Stimulated activated CD4-positive, alpha-beta T cell treated with anti-CD3 and anti-CD28 coated beads, Interleukin-2, amount 100 ng/mL, for 24 hours (primary cell): Measurements from ENCODE around the gene TBXAS1.

Experiments used
- DNase-seq, 2 donors: peaks; one replicate each; pipeline ENCODE4 v3.0.0-alpha.2; 2020

The TBXAS1 gene

DNA sequence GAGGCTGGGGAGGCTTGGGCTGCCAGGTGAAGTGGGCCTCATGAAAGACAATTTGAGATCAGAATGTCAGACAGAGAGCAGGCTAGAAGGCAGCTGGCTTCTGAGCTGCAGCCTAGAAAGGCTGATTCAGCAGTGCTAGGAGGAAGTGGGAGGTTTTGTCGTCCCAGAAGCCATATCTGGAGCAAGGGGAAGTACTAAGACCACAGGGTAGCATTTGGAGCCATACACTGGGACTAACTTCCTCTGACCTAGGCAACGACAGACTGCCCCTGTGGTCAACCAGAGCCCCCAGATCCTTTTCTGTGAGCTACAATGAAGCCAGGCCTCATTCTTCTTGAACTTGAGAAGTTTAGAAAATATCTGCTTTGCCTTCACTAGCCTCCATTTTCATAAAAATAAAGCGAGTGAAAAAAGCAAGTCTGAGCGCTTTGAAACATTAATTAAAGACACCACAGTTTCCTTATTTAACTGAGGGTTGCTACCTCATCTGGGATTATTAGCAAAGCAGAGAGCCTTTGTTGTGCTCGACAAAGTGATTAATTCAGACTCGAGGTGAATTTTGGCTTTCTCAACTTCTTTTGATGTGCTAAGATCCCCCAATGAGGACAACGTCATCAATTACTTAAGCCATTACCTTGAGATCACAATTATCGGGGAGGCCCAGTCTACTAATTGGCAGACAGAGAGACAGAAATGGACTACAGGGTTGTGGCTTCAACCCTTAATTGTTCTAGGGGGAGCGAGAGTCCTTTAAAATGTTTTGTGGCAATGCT, 26.6 kb downstream of the TBXAS1 start:
- DNase-seq: no peak

DNA sequence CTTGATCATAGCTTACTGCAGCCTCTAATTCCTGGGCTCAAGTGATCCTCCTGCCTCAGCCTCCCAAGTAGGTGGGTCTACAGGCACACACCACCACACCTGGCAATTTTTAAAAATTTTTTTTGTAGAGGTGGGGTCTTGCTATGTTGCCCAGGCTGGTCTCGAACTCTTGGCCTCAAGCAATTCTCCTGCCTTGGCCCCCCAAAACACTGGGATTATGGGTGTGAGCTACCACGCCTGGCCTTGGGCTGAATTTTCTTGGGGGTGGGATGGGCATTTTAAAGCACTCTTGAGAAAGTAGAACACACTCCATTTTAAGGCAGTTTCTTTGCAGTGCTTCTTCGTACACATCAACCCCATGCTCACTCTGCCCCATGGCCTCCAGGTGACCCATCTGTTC, 28.7 kb downstream of the TBXAS1 start:
- DNase-seq: no peak

DNA sequence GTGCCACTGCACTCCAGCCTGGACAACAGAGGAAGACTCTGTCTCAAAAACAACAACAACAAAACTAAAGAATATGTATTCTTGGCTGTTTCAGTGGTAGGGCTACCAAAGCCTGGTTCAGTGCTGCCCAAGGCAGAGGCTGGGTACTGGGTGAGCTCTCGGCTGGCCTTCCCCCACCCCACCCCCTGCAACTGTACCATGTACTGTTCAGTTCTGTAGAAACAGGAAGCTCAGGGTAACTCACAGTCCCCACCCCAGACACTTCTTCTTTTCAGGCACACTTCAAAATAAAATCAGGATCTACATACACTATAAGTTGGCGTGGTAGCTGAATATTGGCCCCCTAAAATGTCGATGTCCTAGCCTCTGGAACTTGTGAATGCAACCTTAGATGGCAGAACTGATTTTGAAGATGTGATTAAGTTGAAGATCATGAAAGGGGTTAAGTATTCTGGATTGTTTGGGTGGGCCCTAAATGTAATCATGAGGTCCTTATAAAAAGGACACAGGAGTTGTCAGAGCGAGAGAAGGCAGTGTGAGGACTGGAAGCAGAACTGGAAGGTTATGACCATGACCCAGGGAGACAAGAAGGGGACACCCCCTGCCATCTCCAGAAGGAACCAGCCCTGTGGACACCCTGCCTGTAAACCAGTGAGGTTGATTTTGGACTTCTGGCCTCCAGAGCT, 31.2 kb downstream of the TBXAS1 start:
- DNase-seq: no peak

DNA sequence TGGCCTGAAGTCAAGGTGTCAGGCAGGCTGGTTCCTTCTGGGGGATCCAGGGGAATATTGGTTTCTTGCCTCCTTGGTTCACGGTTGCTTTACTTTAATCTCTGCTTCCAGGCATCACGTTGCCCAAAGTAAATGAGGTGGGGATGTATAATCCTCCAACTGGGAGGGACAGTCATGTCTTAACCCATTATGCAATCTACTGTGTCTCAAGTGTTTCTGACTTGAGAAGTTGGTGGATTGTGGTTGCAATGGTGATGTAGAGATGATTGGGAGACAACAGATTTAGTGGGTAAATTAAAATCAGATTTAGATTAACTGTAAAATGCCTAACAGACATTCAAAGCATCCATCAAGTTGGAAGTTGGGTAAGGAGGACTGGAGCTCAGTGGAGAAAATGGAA, 32.7 kb downstream of the TBXAS1 start:
- no peak for DNase-seq

DNA sequence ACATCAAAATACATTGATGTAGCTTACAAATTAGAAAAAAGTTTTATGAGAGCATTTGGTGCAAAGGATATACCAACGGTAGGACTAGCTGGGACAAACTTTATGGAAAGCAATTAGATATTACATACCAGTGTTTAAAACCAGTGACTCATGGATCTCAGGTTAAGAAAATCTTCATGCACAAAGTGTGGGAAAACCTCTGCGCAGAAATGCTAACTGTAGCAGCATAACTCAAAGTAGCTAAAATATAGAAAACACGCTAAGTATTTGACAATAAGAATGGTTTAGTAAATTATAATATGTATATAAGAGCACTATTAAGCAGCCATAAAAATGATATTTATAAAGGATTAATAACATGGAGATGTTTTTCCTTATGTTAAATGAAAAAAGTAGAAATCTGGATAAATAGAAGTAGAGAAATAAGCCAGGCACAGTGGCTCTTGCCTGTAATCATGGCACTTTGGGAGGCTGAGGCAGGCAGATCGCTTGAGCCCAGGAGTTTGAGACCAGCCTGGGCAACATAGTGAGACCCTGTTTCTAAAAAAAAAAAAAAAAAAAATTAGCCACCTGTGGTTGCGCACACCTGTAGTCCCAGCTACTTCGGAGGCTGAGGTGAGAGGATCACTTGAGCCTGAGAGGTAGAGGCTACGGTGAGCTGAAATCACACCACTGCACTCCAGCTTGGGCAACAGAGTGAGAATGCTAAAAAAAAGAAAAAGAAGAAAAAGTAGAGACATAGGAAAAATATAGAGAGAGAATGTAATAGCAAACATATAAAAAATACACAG, 37.2 kb downstream of the TBXAS1 start:
- DNase-seq: no peak

DNA sequence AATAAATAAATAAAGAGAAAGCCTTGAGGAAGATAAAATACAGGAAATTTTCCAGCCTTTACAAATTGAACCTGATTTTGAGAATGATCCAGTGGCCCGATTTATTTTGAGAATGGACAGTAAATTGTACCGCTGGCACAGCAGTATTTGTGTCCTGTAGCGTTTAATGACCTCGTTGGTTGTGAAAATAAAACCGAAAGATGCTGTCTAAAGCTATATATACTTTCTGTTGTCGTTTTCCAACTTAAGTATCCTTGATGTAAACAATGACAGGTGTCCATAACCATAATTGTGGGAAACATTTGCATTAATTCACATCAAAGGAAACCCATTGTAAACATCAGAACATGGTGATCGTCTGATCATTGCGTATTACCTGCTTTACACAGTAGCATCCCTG, 38.8 kb downstream of the TBXAS1 start:
- no peak for DNase-seq

DNA sequence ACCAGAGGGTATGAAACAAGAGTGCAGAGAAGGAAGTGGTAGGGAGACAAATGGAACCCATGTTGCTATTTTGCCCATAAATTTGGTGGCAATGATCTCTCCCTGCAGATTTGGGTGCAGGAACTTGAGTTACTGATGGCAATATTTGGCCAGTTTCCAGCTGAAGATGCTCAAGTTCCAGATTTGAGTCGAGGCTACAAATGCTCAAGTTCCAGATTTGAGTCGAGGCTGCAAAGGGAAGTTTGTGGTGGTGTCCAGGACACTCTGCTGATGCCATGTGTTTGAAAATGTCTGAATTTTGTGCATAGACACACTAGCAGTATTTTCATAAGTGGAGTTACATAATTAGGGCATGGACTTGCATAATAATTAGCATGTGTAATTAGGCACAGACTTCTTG, 40.8 kb downstream of the TBXAS1 start:
- no peak for DNase-seq

DNA sequence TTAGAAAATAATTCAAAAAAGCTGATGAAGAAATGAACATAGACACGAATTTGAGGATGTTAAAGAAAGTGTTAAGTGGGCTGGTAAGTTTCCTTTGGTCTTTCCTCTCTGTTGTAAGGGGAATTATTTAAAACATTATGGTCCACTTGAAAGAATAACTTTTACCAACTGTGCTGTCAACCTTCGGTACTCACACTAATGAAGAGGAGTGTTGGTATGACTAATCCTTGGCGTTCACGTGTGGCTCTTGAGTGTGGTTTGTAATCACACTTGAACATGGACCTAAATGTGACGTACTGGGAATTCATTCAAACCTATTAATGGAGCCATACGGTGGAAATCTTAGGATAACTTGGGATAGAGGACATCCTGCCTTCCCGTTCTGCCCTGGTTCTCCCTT, 41.3 kb downstream of the TBXAS1 start:
- no peak for DNase-seq

DNA sequence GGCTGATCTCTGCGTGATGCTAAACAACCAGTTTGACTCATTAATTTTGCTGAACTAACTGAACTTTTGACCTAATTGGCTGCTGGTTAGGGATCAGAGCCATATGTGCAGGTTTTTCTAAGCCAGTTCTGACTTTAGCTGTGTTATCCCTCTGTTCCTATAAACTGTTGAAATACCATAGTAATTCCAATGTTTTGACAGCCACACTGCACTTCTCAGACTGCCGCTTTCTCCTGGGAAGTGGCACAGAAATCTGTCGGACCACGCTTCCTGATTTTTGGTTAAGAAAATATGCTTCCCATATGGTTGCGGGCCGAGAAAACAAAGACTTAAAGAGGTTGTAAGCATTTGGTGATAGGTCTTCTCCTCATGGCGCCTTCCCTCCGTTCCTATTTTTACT, 42.3 kb downstream of the TBXAS1 start:
- no peak for DNase-seq

DNA sequence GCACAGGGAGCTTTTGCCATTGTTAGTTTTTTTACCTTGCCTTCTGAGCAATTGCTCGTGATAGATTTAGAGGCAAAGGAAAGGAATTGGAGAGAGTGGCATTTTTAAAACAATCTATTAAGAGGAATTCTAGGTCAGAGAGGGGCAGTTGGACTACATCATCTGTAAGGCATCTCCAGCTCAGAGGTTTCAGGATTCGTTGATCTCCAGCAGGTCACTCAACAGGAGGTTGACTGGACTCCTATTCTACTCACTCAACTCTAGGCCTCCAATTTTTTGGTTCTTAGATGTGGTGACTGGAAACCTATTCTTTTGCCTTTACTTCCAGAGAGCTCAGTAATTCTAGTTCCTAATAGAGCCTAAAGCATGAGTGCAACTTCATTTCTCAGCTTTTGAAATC, 42.8 kb downstream of the TBXAS1 start:
- DNase-seq: no peak

DNA sequence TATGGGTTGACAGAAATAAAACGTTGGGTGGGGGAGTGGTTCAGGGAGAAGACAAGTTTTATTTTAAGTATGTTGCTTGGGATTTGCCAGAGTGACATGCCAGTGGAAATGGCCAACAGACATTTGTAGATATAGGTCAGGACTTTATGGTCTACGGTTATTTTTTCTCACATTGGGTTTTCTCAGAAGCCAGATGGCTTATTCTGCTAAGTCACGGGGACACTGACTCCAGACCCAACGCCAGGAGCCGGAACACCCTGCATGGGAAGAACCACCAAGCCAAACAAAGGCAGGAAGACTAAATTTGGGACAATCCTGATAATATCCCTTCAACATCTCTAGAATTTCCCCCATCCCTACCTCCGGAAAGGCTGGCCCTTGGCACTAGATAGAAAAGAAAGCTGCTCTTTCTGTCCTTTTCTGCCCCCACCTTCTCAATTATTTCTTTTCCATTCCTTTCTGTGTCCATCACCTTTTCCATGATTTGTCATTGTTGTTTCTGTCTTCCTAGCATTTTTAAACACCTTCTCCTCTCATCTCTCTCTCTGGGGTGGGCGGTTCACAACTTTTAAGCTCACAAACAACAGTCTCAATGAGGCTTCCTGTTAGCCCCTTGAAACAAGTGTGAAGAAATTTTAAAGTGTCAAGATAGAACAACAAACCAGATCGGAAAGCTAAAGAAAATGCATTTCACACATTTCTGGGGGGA, 44.7 kb downstream of the TBXAS1 start:
- no peak for DNase-seq

DNA sequence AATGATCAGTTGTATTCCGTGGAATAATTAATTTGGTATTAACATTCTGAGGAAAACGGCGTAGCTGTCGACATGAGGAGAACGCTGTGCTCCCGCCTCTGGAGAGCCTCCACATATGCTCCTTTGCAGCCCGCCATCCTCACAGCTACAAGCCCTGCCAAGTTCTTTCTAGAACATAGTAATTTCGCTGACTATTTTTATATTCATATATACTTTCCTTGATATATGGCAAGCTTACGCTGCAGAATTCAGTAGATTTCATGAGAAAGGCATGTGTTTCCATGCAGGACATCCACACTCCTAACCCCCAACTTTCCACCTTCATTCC, 45.2 kb downstream of the TBXAS1 start:
- no peak for DNase-seq

DNA sequence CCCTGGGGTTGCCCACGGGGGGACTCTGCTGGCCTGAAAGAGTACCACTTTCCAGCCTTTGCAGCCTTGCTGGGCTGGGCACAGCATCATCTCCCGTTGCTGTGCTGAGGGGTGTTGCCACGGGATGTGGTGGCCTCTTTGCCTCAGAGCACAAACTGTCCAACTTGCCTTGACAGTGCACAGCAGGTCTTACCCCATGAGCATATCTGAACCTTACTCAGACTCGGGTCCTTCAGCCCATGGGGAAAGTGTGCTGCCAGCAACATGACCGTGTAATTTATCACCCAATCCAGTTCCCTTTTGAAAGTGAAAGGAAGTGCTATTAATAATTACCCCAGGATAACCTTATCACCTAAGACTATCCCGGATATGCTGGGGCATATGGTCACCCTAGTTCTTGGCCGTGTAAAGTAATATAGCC, 46.8 kb downstream of the TBXAS1 start:
- DNase-seq: no peak

DNA sequence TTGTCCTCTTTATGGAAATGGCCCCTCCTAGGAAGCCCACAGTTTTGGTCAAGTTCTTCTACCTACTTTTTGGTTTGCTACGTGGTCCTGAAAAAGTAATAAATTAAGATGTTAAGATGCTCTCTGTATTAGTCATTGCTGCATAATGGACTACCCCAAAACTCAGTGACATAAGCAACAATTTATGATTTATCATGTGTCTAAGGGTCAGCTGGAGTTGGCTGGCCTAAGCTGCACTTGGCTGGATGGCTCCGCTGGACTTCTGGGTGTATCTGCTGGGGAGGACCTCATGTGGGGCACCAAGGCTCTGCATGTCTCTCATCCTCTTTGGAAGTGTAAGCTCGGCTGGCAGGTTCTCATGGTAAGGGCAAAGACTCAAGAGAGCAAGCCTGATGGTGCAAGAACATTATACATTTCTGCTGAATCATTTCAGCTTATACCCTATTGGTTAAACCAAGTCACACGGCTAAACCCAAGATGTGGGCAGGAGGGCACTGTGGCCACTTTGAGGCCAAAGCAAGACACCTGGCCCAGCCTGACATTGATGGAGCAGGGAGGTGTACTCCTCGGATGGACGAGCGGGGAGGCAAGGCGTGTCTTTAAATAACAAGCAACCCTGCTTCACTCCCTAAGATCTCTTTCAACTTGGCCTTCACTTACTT, 47.7 kb downstream of the TBXAS1 start:
- no peak for DNase-seq

DNA sequence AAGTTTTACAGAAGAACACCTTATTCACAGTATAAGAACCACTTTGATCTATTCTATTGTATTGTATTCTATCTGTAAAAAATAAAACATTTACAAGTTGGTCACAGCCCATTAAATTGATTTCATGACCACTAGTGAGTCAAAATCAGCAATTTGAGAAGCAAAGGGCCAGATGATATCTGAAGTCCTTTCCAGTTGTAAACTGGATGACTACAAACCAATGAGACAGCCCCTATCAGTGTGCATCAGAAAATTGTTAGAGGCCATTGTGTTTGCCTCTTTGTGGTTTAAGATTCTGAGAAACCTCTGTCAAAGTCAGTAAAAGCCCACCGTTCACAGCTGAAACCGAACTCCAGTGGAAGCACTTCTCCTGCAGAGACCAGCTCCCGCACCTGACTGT, 54.8 kb downstream of the TBXAS1 start:
- no peak for DNase-seq

DNA sequence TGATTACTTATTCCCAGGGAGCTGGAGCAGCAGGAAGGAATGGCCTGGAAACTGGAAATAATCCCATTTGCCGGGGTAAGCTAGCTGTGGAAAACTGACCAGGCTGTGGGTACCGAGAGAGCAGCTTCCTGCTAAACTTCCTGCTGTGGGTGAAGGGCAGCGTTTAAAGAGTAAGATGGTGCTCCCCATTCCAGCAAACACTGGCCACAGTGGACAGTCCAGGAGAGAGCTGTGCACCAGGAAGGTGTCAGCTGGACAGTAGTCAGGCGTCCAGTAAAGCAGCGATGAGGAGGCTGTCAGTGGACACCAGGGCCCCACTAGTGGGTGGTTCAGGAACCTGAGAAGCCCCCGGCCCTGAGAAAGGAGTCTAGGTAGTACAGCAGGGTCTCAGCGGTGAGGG, 55.4 kb downstream of the TBXAS1 start:
- DNase-seq: no peak

DNA sequence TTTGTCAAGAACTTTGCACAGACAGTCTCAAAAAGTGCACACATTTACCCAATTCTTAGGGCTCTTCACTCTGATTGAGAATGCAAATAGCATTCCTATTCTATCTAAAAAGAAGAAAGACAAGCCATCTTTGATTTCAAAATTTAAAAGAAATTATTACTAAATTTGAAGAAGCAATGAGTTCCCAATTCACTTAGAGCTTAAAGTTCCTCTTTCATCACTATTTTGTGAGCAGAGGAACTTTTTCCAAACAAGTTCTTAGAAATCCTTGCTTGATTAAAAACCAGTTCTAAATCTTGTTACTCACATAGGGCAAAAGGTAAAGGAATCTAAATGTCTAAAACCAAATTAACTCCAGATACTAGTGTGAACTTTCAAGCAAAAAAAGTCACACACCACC, 56.4 kb downstream of the TBXAS1 start:
- no peak for DNase-seq

DNA sequence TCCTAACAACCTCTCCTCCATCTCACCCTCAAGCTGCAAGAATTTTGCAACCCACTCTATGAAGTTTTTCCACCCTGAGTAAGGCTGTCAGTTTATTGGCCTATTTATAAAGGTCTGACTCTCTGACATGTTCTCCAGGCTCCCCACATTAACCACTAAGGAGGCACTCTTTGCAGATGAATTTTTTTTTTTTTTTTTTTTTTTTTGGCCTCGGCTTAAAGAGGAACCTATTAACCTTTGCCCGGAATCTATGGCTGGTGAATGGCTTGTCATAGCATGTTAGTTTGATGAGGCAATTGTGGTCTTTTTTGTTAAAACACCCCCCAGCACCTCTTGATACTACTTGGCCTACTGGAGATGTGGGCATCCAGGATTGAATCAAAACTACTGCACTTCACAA, 57.1 kb downstream of the TBXAS1 start:
- DNase-seq: no peak

DNA sequence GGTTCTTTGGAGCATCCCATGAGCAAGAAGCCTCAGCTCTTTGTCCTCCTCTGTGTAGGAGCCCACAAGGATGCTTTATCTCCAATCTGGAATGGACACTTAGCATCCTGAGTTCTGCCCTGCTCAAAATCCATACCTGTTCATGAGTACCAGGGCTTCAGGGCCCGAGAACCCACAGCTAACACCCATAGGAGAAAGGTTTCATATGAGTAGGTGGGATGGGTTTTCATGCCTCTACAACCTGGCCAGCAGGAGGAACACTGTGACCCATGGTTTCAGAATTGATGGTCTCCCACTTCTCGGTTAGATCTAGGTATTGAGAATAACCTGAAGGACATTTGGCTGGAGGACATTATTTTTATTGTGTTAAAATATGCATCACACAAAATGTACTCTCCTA, 57.8 kb downstream of the TBXAS1 start:
- DNase-seq: no peak

DNA sequence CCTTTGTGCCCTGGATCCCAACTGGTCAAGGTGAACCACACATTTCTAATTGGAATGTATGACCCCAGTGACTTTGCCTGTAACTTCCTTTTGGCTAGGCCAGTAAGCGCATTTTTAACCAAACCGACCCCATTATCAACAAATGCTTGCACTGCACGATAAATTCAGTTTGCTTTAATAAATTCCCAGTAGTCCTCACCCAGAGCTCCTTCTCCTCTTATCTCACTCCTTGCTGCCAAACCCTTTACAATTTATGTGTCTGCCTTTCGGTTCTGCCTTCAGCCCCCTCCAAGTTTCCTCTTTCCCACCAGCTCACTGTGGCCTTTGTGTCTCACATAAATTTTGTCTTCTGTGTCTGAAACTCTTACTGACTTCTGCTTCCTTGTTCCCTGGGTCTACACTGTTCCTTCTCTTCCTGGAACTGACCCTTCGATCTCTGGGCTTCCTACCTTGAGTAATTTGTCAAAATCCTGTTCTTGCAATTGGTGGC, 59.0 kb downstream of the TBXAS1 start:
- no peak for DNase-seq

DNA sequence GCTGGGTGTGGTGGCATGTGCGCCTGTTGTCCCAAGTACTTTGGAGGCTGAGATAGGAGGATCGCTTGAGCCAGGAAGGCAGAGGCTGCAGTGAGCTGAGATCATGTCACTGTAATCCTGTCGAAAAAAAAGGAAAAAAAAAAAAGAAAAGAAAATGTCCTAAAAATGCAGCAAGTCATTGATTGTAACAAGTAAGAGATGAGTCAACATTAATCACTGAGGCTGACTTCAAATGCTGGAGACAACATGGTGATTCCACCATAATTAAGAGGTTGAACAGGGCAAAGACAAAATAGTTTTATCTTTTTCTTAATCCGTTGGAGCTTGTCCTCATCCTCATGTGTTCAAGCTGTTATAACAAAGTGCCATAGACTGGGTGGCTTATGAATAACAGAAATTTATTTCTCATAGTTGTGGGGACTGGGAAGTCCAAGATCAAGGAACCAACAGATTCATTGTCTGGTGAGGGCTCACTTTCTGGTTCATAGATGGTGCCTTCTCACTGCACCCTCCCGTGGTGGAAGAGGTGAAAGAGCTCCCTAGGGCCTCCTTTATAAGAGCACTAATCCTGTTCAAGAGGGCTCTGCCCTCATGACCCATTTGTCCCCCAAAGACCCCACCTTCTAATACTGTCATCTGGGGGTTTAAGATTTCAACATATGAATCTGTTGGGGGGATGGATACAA, 60.3 kb downstream of the TBXAS1 start:
- DNase-seq: no peak

DNA sequence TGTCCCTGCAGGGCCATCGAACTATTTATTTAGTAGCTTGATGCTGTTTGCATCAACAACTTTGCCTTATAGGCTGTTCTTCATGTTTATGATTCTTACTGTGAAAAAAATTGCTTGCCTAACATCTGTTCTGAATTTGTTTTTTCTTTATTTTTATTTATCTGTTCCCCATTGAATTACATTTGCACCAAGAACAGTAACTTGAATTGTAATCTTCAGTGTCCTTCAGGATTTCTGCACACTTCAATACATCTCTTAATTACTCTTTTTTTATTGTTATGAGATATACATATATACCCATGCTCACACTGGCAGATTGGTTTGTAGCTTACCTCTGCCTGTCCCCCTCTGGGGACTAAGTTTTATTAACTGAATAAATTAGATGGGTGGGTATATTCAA, 64.4 kb downstream of the TBXAS1 start:
- no peak for DNase-seq
